Endodermal cell (in vitro differentiated cells): ENCODE results near the gene AFAP1L2. TPM values are rescaled to one million over a fixed set of nuclear protein-coding genes. Genes with fewer than 3 reads are reported as not detected.

Source experiments
- DNase-seq: peaks from one replicate; pipeline ENCODE4 v3.0.0-alpha.2; 2017
- H3K27ac ChIP-seq: 2 replicates; pipeline ENCODE4 v1.5.1; 2013; ENCODE audit warnings: mild to moderate bottlenecking, low read depth, low read length, moderate library complexity
- H3K27me3 ChIP-seq: 2 replicates; pipeline ENCODE4 v1.6.1; 2013; ENCODE audit warnings: mild to moderate bottlenecking, low read length, moderate library complexity; ENCODE audit not compliant: insufficient read depth, control insufficient read depth, poor library complexity, severe bottlenecking
- H3K36me3 ChIP-seq: 2 replicates; pipeline ENCODE4 v1.7.0; 2013; ENCODE audit warnings: mild to moderate bottlenecking, low read length, moderate library complexity; ENCODE audit not compliant: control insufficient read depth, insufficient read depth
- H3K4me1 ChIP-seq: one replicate; pipeline ENCODE4 v1.7.0; 2013; ENCODE audit warnings: low read length; ENCODE audit not compliant: control insufficient read depth, insufficient read depth
- H3K4me3 ChIP-seq: 2 replicates; pipeline ENCODE4 v1.5.1; 2013; ENCODE audit warnings: mild to moderate bottlenecking, low read length, moderate library complexity
- H3K9ac ChIP-seq: 2 replicates; pipeline ENCODE4 v1.6.1; 2013; ENCODE audit warnings: mild to moderate bottlenecking, low read length, moderate library complexity; ENCODE audit not compliant: poor library complexity, severe bottlenecking; ENCODE audit errors: extremely low read depth
- H3K9me3 ChIP-seq: 2 replicates; pipeline ENCODE4 v1.6.1; 2013; ENCODE audit warnings: mild to moderate bottlenecking, low read length, moderate library complexity; ENCODE audit not compliant: control insufficient read depth
- H3K27ac Mint-ChIP-seq: 2 replicates; pipeline ENCODE4 v1.8.0; 2020; ENCODE audit warnings: mixed read lengths
- H3K27me3 Mint-ChIP-seq: 2 replicates; pipeline ENCODE4 v1.8.0; 2021; ENCODE audit warnings: mild to moderate bottlenecking, mixed read lengths; ENCODE audit not compliant: insufficient read depth
- H3K36me3 Mint-ChIP-seq: 2 replicates; pipeline ENCODE4 v1.8.0; 2020; ENCODE audit warnings: low read depth, mixed read lengths
- H3K4me1 Mint-ChIP-seq: 2 replicates; pipeline ENCODE4 v1.8.0; 2020; ENCODE audit warnings: mixed read lengths
- H3K4me3 Mint-ChIP-seq: 2 replicates; pipeline ENCODE4 v1.8.0; 2020; ENCODE audit warnings: mild to moderate bottlenecking, moderate library complexity, mixed read lengths
- H3K9me3 Mint-ChIP-seq: 2 replicates; pipeline ENCODE4 v1.8.0; 2020; ENCODE audit warnings: mild to moderate bottlenecking, mixed read lengths
- CTCF ChIP-seq: fragments of 200-600 bp; sonication (generic); conservative IDR thresholded peaks from 2 replicates; pipeline ENCODE4 v1.5.0; 2021; ENCODE audit warnings: antibody characterized with exemption, mild to moderate bottlenecking
- WGBS, 2 experiments: methylation state at CpG; one replicate each; pipeline versions ENCODE4 v1.1.5 to v1.1.7; 2013; ENCODE audit warnings: missing lambda C conversion rate in 2 of 2, mixed read lengths in 1 of 2; ENCODE audit not compliant: insufficient coverage in 1 of 2, insufficient read length in 1 of 2; 5-methylcytosine and 5-hydroxymethylcytosine counted together
- total RNA-seq, 2 donors: library from RNA; stranded (reverse); fragmentation: NEBNext Ultra II Directional in 1 of 2; extraction: Animal tissue kit (Norgen Biotek cat#: 25700) in 1 of 2; gene quantifications; 2 replicates in 1 of 2; 3 replicates in 1 of 2; pipeline ENCODE4 v1.2.1, GENCODE V29; 2021

AFAP1L2 gene
- total RNA-seq, 2 donors from 2014 or later = 1.5 to 2.2 TPM

DNA sequence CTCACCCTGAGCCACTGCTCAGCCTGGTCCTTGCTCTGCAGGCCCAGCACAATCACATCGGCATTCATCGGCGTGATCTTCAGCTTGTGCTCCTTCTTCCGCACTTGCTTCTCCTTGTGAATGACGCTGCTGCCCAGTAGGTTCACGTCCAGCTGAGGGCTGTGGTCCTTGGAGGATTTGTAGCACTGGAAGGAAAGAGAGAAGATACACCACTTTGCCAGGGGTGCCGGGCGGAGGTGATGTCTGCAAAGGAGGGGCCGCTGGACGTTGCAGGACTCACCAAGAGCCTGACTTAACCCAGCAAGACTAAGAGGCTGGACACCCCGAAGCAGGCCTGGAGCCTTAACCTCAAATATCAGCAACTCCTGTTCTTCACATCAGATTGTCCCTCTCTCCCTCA is 90.4 kb downstream of the AFAP1L2 start:
- Mint-ChIP-seq H3K27ac (no peak overlapping the region), H3K27me3 (no peaks in the 10 kb centered on the region), H3K4me1 (no peaks in the 10 kb centered on the region), H3K36me3 (no peaks in the 10 kb centered on the region), H3K4me3 (no peak overlapping the region), H3K9me3 (no peaks in the 10 kb centered on the region)
- TF ChIP-seq CTCF = no peak
- H3K27ac ChIP-seq = no peak overlapping the region
- no peak overlapping the region for H3K4me3 ChIP-seq
- WGBS, 2 experiments = 88% methylated on average over 7 to 11 of the region's 11 CpGs
- H3K9me3 ChIP-seq = no peaks in the 10 kb centered on the region
- H3K4me1 ChIP-seq = no peaks in the 10 kb centered on the region
- DNase-seq = no peak
- H3K36me3 ChIP-seq = no peaks in the 10 kb centered on the region
- no peak overlapping the region for H3K9ac ChIP-seq
- no peaks in the 10 kb centered on the region for H3K27me3 ChIP-seq

DNA sequence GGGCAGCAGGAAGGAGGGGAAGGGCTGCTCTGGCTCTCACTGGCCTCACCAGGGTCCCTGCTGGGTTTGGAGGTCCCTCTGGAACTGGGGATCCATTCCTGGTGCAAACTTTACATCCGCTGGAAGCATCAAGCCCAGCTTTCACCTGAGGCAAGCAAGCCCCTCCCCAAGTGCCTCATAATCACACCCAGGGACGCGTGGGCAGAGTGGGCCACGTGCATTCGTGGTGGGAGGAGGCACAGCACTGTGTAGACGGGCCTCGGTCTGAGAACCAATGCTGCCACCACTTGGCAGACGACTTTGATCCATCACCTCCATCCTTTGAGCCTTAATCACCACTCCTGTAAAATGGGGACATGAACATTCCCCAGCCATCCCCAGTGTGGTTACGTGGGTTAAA is 91.2 kb downstream of the AFAP1L2 start:
- no peak overlapping the region for H3K4me3 Mint-ChIP-seq

DNA sequence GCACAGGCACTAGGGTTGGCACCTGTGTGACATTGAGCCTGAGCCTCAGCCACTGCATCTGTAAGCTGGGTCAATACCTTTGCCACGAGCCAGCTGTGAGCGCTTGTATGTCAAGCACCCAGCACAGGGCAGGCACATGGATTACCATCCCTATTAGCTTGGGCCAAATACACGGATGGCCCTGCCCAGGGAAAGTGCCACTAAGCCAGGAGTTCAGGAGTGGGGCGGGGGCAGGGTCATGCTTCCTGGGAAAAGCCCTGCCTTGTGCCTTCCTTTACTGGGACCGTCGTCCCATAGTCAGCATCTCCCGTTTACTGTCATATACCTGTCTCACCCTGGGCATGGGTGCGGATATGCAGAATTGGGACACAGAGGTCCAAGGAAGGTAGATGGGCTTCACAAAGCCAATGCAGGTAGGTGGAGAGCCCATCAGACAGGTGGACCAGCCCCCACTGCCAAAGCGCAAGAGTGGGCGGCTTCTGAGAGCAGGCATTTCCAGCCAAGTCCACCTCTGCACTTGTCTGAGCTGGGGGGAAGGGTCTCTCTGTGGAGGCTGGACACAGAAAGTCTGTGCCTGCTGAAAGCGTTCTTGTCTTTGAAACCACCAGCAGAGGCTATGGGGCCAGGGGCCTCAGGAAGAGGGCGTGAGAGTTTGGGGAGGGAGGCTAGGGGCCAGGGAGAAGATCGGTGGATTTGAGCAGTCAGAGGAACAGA is 92.6 kb downstream of the AFAP1L2 start:
- Histone ChIP-seq H3K4me1 (no peaks in the 10 kb centered on the region), H3K36me3 (no peaks in the 10 kb centered on the region), H3K27ac (no peak overlapping the region), H3K27me3 (no peaks in the 10 kb centered on the region), H3K4me3 (no peak overlapping the region), H3K9ac (no peak overlapping the region), H3K9me3 (no peaks in the 10 kb centered on the region)
- Mint-ChIP-seq H3K36me3 (no peaks in the 10 kb centered on the region), H3K27me3 (peaks cover 5% of the 10 kb centered on the region), H3K4me1 (no peaks in the 10 kb centered on the region), H3K4me3 (no peak overlapping the region), H3K27ac (no peak overlapping the region), H3K9me3 (no peaks in the 10 kb centered on the region)
- no peak for TF ChIP-seq CTCF
- 87 to 91% methylated on average over 10 to 13 of the region's 13 CpGs for WGBS, 2 experiments
- DNase-seq = no peak

More for the DNA sequence above, 91.2 kb downstream of the AFAP1L2 start:
- Histone ChIP-seq H3K9ac (no peak overlapping the region), H3K36me3 (no peaks in the 10 kb centered on the region), H3K4me1 (no peaks in the 10 kb centered on the region), H3K4me3 (no peak overlapping the region), H3K27ac (no peak overlapping the region), H3K27me3 (no peaks in the 10 kb centered on the region), H3K9me3 (no peaks in the 10 kb centered on the region)
- Mint-ChIP-seq H3K27ac (no peak overlapping the region), H3K36me3 (no peaks in the 10 kb centered on the region), H3K27me3 (no peaks in the 10 kb centered on the region), H3K4me1 (no peaks in the 10 kb centered on the region), H3K9me3 (no peaks in the 10 kb centered on the region)
- no peak for TF ChIP-seq CTCF
- DNase-seq = no peak
- 91 to 94% methylated on average over 7 to 9 of the region's 9 CpGs for WGBS, 2 experiments
